H1 (cell line): ENCODE measurements around the gene ASTL. TPM values are rescaled to one million over a fixed set of nuclear protein-coding genes. Genes with fewer than 3 reads are reported as not detected.

Source experiments
- CTCF ChIA-PET: fragments of 300-600 bp; sonication (Branson Sonifier 250); formaldehyde crosslinking; loops from one replicate; lab custom pipeline; 2021; ENCODE audit not compliant: partially characterized antibody; lab: Charles Lee
- POLR2A ChIA-PET: fragments of 300-600 bp; sonication (Branson Sonifier 250); formaldehyde crosslinking; loops from one replicate; lab custom pipeline; 2021; ENCODE audit warnings: inconsistent platforms; ENCODE audit not compliant: partially characterized antibody; lab: Charles Lee
- DNase-seq, 2 experiments: peaks; one replicate each; pipeline versions ENCODE4 v3.0.0 to v3.0.0-alpha.2; 2010 to 2022; ENCODE audit warnings: low spot score in 2 of 2, low read depth in 1 of 2, mixed read lengths in 1 of 2
- FAIRE-seq: peaks from 2 replicates; lab custom pipeline; 2011; peaks lifted over from hg19 to GRCh38; lab: Jason Lieb, UNC
- H2AFZ ChIP-seq: 2 replicates; pipeline ENCODE4 v1.8.1; 2012; ENCODE audit warnings: low read length, inconsistent platforms
- H2AK5ac ChIP-seq: 2 replicates; pipeline ENCODE4 v1.6.1; 2013; ENCODE audit warnings: low read depth, low read length
- H2BK120ac ChIP-seq: replicated peaks from 2 replicates; pipeline ENCODE3; 2013; ENCODE audit warnings: low read depth, low read length, inconsistent platforms
- H2BK12ac ChIP-seq: 2 replicates; pipeline ENCODE4 v1.6.1; 2013; ENCODE audit warnings: low read depth, low read length
- H2BK15ac ChIP-seq: 2 replicates; pipeline ENCODE4 v1.6.1; 2013; ENCODE audit warnings: low read length
- H2BK20ac ChIP-seq: 2 replicates; pipeline ENCODE4 v1.6.1; 2013; ENCODE audit warnings: low read length
- H2BK5ac ChIP-seq: 2 replicates; pipeline ENCODE4 v1.6.1; 2013; ENCODE audit warnings: low read depth, low read length
- H3K14ac ChIP-seq: 2 replicates; pipeline ENCODE4 v1.6.1; 2013; ENCODE audit warnings: inconsistent platforms; ENCODE audit not compliant: insufficient read length
- H3K18ac ChIP-seq: 2 replicates; pipeline ENCODE4 v1.6.1; 2013; ENCODE audit warnings: low read length; ENCODE audit errors: extremely low read depth
- H3K23ac ChIP-seq: 2 replicates; pipeline ENCODE4 v1.6.1; 2013; ENCODE audit warnings: inconsistent platforms; ENCODE audit not compliant: insufficient read length
- H3K23me2 ChIP-seq: 2 replicates; pipeline ENCODE4 v1.6.1; 2013; ENCODE audit warnings: low read depth, low read length
- H3K27ac ChIP-seq: 2 replicates; pipeline ENCODE4 v1.6.1; 2011; ENCODE audit warnings: low read depth, low read length, inconsistent platforms
- H3K27me3 ChIP-seq, 4 experiments: replicated peaks in 1 of 4; 1 replicate in 1 of 4; 2 replicates in 3 of 4; pipeline versions ENCODE4 v1.6.1 to v1.8.1; 2011 to 2013; ENCODE audit warnings: low read length in 3 of 4, mild to moderate bottlenecking in 3 of 4, inconsistent platforms in 2 of 4, mixed read lengths in 2 of 4, moderate library complexity in 1 of 4; ENCODE audit not compliant: control insufficient read depth in 3 of 4, insufficient read depth in 3 of 4; ENCODE audit errors: extremely low read depth in 1 of 4
- H3K36me3 ChIP-seq, 4 experiments: 2 replicates each; pipeline versions ENCODE4 v1.6.1 to v1.8.1; 2011 to 2013; ENCODE audit warnings: mild to moderate bottlenecking in 4 of 4, low read length in 3 of 4, moderate library complexity in 2 of 4, control low read depth in 1 of 4, inconsistent platforms in 1 of 4; ENCODE audit not compliant: insufficient read depth in 4 of 4, control insufficient read depth in 2 of 4
- H3K4ac ChIP-seq: replicated peaks from 2 replicates; pipeline ENCODE3; 2013; ENCODE audit warnings: low read length, low read depth, mixed read lengths, inconsistent platforms; ENCODE audit not compliant: insufficient read length
- H3K4me1 ChIP-seq, 4 experiments: replicated peaks in 1 of 4; 1 replicate in 1 of 4; 2 replicates in 3 of 4; pipeline versions ENCODE4 v1.6.1 to v1.8.1; 2011 to 2013; ENCODE audit warnings: low read length in 3 of 4, inconsistent platforms in 2 of 4, mixed read lengths in 1 of 4; ENCODE audit not compliant: insufficient read depth in 4 of 4, control insufficient read depth in 3 of 4
- H3K4me2 ChIP-seq, 2 experiments: 2 replicates each; pipeline versions ENCODE4 v1.6.1 to v1.8.1; 2011 to 2013; ENCODE audit warnings: low read depth in 2 of 2, low read length in 2 of 2, control low read depth in 1 of 2, inconsistent platforms in 1 of 2, mild to moderate bottlenecking in 1 of 2; ENCODE audit not compliant: insufficient read depth in 1 of 2
- H3K4me3 ChIP-seq, 4 experiments: fragments of 200-600, 300-600 bp in 1 of 4; sonication (generic), shearing (Covaris generic), sonication (Bioruptor Twin) in 1 of 4; 2 replicates each; pipeline versions ENCODE4 v1.5.1 to v1.8.1; 2011 to 2016; ENCODE audit warnings: low read length in 4 of 4, low read depth in 3 of 4, control low read depth in 2 of 4, inconsistent platforms in 2 of 4, mild to moderate bottlenecking in 2 of 4, mixed read lengths in 1 of 4, moderate library complexity in 1 of 4; ENCODE audit not compliant: insufficient read depth in 2 of 4; ENCODE audit errors: extremely low read depth in 1 of 4
- H3K56ac ChIP-seq: replicated peaks from 2 replicates; pipeline ENCODE3; 2013; ENCODE audit warnings: low read depth, mild to moderate bottlenecking, mixed read lengths, low read length, inconsistent platforms; ENCODE audit not compliant: insufficient read length
- H3K79me1 ChIP-seq: 2 replicates; pipeline ENCODE4 v1.6.1; 2013; ENCODE audit warnings: low read depth, low read length, control low read depth
- H3K79me2 ChIP-seq, 2 experiments: 2 replicates each; pipeline versions ENCODE4 v1.6.1 to v1.8.1; 2012 to 2013; ENCODE audit warnings: low read length in 2 of 2, mild to moderate bottlenecking in 2 of 2, inconsistent platforms in 1 of 2; ENCODE audit not compliant: insufficient read depth in 2 of 2, control insufficient read depth in 1 of 2
- H3K9ac ChIP-seq, 4 experiments: replicated peaks in 1 of 4; 1 replicate in 1 of 4; 2 replicates in 3 of 4; pipeline versions ENCODE4 v1.6.1 to v1.8.1; 2011 to 2013; ENCODE audit warnings: low read depth in 3 of 4, low read length in 3 of 4, control low read depth in 2 of 4, mild to moderate bottlenecking in 2 of 4, moderate library complexity in 2 of 4, inconsistent platforms in 1 of 4; ENCODE audit errors: extremely low read depth in 1 of 4
- H3K9me3 ChIP-seq, 2 experiments: 2 replicates each; pipeline versions ENCODE4 v1.6.1 to v1.8.1; 2012 to 2013; ENCODE audit warnings: mild to moderate bottlenecking in 2 of 2, moderate library complexity in 2 of 2, control low read depth in 1 of 2, inconsistent platforms in 1 of 2, low read depth in 1 of 2, low read length in 1 of 2, mixed read lengths in 1 of 2; ENCODE audit not compliant: insufficient read depth in 2 of 2
- H4K20me1 ChIP-seq, 2 experiments: replicated peaks in 1 of 2; 2 replicates each; pipeline versions ENCODE3 to v1.8.1; 2011 to 2013; ENCODE audit warnings: inconsistent platforms in 2 of 2, low read length in 2 of 2, mild to moderate bottlenecking in 1 of 2; ENCODE audit not compliant: insufficient read depth in 2 of 2, control insufficient read depth in 1 of 2
- H4K5ac ChIP-seq: 2 replicates; pipeline ENCODE4 v1.6.1; 2013; ENCODE audit warnings: low read length, low read depth, mixed read lengths, inconsistent platforms; ENCODE audit not compliant: insufficient read length
- H4K8ac ChIP-seq: 2 replicates; pipeline ENCODE4 v1.8.0; 2013; ENCODE audit warnings: mild to moderate bottlenecking, moderate library complexity, low read length, inconsistent platforms; ENCODE audit not compliant: insufficient read depth; ENCODE audit errors: extremely low read depth
- H4K91ac ChIP-seq: replicated peaks from 2 replicates; pipeline ENCODE3; 2013; ENCODE audit warnings: low read length, mixed read lengths, inconsistent platforms; ENCODE audit not compliant: insufficient read length
- EP300 ChIP-seq, 2 experiments: IDR thresholded peaks; 1 replicate in 1 of 2; 2 replicates in 1 of 2; pipeline ENCODE4 v1.6.1; 2011 to 2012; ENCODE audit warnings: low read depth in 2 of 2, low read length in 2 of 2, mild to moderate bottlenecking in 2 of 2, borderline replicate concordance in 1 of 2, inconsistent platforms in 1 of 2, moderate library complexity in 1 of 2
- HDAC6 ChIP-seq: IDR thresholded peaks from one replicate; pipeline ENCODE4 v1.7.1; 2012; ENCODE audit warnings: low read depth, mild to moderate bottlenecking, inconsistent platforms, low read length, moderate library complexity
- JUN ChIP-seq: IDR thresholded peaks from 2 replicates; pipeline ENCODE4 v1.6.1; 2011; ENCODE audit warnings: low read depth, mild to moderate bottlenecking, improper control_type of control experiment, low read length
- MAX ChIP-seq: IDR thresholded peaks from 2 replicates; pipeline ENCODE4 v1.6.1; 2012; ENCODE audit warnings: inconsistent platforms
- PHF8 ChIP-seq: fragments of 200-600 bp; sonication (generic); conservative IDR thresholded peaks from 2 replicates; pipeline ENCODE4 v1.7.1; 2012; ENCODE audit warnings: low read depth, mild to moderate bottlenecking, inconsistent platforms, low read length, moderate library complexity
- POLR2AphosphoS5 ChIP-seq: IDR thresholded peaks from 2 replicates; pipeline ENCODE4 v1.6.1; 2011; ENCODE audit warnings: low read depth, low read length
- SIRT6 ChIP-seq: IDR thresholded peaks from one replicate; pipeline ENCODE4 v1.7.1; 2012; ENCODE audit warnings: low read length, inconsistent platforms
- SP4 ChIP-seq: IDR thresholded peaks from 2 replicates; pipeline ENCODE4 v1.6.1; 2012; ENCODE audit warnings: low read length, inconsistent platforms
- TAF1 ChIP-seq: IDR thresholded peaks from 2 replicates; pipeline ENCODE4 v1.6.1; 2011; ENCODE audit warnings: mild to moderate bottlenecking, low read depth, low read length
- YY1 ChIP-seq: IDR thresholded peaks from 2 replicates; pipeline ENCODE4 v1.6.1; 2011; ENCODE audit warnings: low read depth, mild to moderate bottlenecking, low read length
- ZNF274 ChIP-seq: IDR thresholded peaks from 2 replicates; pipeline ENCODE4 v1.7.0; 2012; ENCODE audit warnings: low read length, borderline replicate concordance; ENCODE audit errors: extremely low read depth
- WGBS, 2 experiments: shearing (Covaris generic) in 1 of 2; methylation state at CpG; one replicate each; pipeline versions ENCODE4 v1.1.6 to v1.1.7; 2013 to 2015; ENCODE audit warnings: low lambda C conversion rate in 2 of 2, mixed read lengths in 2 of 2, inconsistent platforms in 1 of 2, low coverage in 1 of 2, missing lambda C conversion rate in 1 of 2; ENCODE audit not compliant: insufficient replicate concordance in 2 of 2, insufficient coverage in 1 of 2, insufficient read length in 1 of 2; ENCODE audit errors: extremely low coverage in 1 of 2, missing lambda C conversion rate in 1 of 2; 5-methylcytosine and 5-hydroxymethylcytosine counted together
- polyA plus RNA-seq, 7 experiments: library from polyadenylated mRNA; depleted of rRNA in 3 of 7; stranded (reverse) in 5 of 7; unstranded in 2 of 7; fragments of >200 nt in 5 of 7; fragments of 200-250 nt in 2 of 7; gene quantifications; 1 replicate in 5 of 7; 2 replicates in 1 of 7; 4 replicates in 1 of 7; pipeline versions ENCODE4 v1.2.1 to v1.2.3, GENCODE V29; 2011 to 2013; ENCODE audit warnings: missing spikeins in 2 of 7, mixed read lengths in 2 of 7
- total RNA-seq: library from RNA; stranded (reverse); fragmentation: NEBNext Ultra II Directional; extraction: Animal tissue kit (Norgen Biotek cat#: 25700); gene quantifications from 2 replicates; pipeline ENCODE4 v1.2.1, GENCODE V29; 2021
- TF ChIP-seq, protein P1 (sequence below): IDR thresholded peaks from 2 replicates; pipeline ENCODE4 v1.6.1; 2012; ENCODE audit warnings: inconsistent platforms

ASTL gene
- total and polyA plus RNA-seq, 2 of the 8 experiments (the other 6 are each of a cell fraction or from before 2014, with no cell fraction given) = 0.60 to 1.4 TPM

- Histone ChIP-seq H2BK5ac (no peak overlapping the region), H3K9me3 (peaks cover 0 to 5% of the 10 kb centered on the region in 2 experiments; a peak in 1 of 4 replicates), H3K4ac (no peak overlapping the region), H3K14ac (no peak overlapping the region), H3K18ac (no peak overlapping the region), H2BK20ac (no peak overlapping the region), H3K27ac (no peak overlapping the region), H4K5ac (no peak overlapping the region), H3K23ac (no peak overlapping the region), H3K79me2 (no peaks in the 10 kb centered on the region), H3K4me3 (no peak overlapping the region), H4K20me1 (no peaks in the 10 kb centered on the region), H2BK15ac (no peak overlapping the region), H4K91ac (no peak overlapping the region), H3K4me2 (peak overlapping the region in 1 of 2 experiments; percentile 4; a peak in 1 of 4 replicates), H3K23me2 (peaks cover 11% of the 10 kb centered on the region; the same call in 1 of the 2 replicates), H3K27me3 (peaks cover 0 to 32% (median 24%) of the 10 kb centered on the region in 4 experiments; a peak in 5 of 7 replicates), H2BK12ac (no peak overlapping the region), H3K79me1 (no peaks in the 10 kb centered on the region), H2AK5ac (no peak overlapping the region), H3K4me1 (peaks cover 0 to 22% (median 17%) of the 10 kb centered on the region in 4 experiments; a peak in 6 of 7 replicates), H3K36me3 (no peaks in the 10 kb centered on the region), H2BK120ac (no peak overlapping the region), H3K56ac (no peak overlapping the region), H3K9ac (no peak overlapping the region), H2AFZ (no peak overlapping the region), H4K8ac (no peak overlapping the region)
- POLR2A ChIA-PET = no interaction called here
- 83% methylated on average over 12 of the region's 17 CpGs; no CpG with 5 or more reads in 1 of the 2 experiments for WGBS, 2 experiments
- TF ChIP-seq POLR2AphosphoS5 = no peak
- no peak for TF ChIP-seq JUN
- no peak for TF ChIP-seq TAF1
- no peak for TF ChIP-seq EP300 (IDR thresholded peaks at IDR 0.05; ENCODE audit: borderline replicate concordance in 1 of 2, low read depth in 2 of 2, low read length in 2 of 2)
- TF ChIP-seq, protein P1, sequence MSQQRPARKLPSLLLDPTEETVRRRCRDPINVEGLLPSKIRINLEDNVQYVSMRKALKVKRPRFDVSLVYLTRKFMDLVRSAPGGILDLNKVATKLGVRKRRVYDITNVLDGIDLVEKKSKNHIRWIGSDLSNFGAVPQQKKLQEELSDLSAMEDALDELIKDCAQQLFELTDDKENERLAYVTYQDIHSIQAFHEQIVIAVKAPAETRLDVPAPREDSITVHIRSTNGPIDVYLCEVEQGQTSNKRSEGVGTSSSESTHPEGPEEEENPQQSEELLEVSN = no peak
- no peak for TF ChIP-seq MAX
- TF ChIP-seq ZNF274 = no peak
- TF ChIP-seq SP4 = no peak
- TF ChIP-seq SIRT6 = no peak
- TF ChIP-seq PHF8 = no peak
- TF ChIP-seq YY1 = no peak
- TF ChIP-seq HDAC6 = no peak
- no peak for DNase-seq
- FAIRE-seq = no peak
- CTCF ChIA-PET = interaction anchor here (0.6 to 6.6 kb wide), 14 partner anchors 11 to 92 kb away, joined by 3 to 61 read pairs (median 5); partner anchors contain the start of gene ASTL
Measured at GRCh38 chr2:96113951-96114350, 24.4 kb downstream of the ASTL start.
